DOHH2 (cell line): ENCODE data around the gene ITPR3.

Experiments used
- EZH2phosphoT487 ChIP-seq: fragments of 200-600 bp; sonication (generic); IDR thresholded peaks from 2 replicates; pipeline ENCODE4 v1.6.1; 2017; ENCODE audit warnings: borderline replicate concordance, mild to moderate bottlenecking, antibody characterized with exemption, low read length, moderate library complexity, mixed read lengths
- TF ChIP-seq, protein P1 (sequence below): fragments of 200-600 bp; sonication (generic); IDR thresholded peaks from one replicate; pipeline ENCODE4 v1.5.1; 2014; ENCODE audit warnings: antibody characterized with exemption, mild to moderate bottlenecking, low read depth, low read length; ENCODE audit not compliant: poor library complexity, severe bottlenecking

DNA sequence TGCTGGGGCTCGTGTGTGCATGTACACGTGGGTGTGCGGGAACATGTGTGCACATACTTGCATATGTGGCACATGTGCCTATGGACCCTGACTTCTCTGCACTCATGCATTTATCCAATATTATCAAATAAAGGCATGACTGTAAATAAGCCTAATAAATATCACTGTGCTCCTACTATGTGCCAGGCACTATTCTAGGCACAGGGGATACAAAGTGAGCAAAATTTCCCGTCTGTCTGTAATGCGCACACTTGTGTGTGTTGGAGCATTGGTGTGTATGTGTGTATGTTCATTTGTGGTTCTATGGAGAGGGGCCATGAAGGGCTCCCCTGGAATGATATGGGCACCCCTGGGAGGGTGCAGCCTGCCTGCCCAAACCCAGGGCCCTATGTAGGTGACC is 41.9 kb downstream of the ITPR3 start:
- TF ChIP-seq, protein P1, sequence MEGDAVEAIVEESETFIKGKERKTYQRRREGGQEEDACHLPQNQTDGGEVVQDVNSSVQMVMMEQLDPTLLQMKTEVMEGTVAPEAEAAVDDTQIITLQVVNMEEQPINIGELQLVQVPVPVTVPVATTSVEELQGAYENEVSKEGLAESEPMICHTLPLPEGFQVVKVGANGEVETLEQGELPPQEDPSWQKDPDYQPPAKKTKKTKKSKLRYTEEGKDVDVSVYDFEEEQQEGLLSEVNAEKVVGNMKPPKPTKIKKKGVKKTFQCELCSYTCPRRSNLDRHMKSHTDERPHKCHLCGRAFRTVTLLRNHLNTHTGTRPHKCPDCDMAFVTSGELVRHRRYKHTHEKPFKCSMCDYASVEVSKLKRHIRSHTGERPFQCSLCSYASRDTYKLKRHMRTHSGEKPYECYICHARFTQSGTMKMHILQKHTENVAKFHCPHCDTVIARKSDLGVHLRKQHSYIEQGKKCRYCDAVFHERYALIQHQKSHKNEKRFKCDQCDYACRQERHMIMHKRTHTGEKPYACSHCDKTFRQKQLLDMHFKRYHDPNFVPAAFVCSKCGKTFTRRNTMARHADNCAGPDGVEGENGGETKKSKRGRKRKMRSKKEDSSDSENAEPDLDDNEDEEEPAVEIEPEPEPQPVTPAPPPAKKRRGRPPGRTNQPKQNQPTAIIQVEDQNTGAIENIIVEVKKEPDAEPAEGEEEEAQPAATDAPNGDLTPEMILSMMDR, result no peak
- TF ChIP-seq EZH2phosphoT487, result no peak
